ENCODE data around the gene MRTFA. TPM values are rescaled to one million over a fixed set of nuclear protein-coding genes. Genes with fewer than 3 reads are reported as not detected.
"Not testable (repeated sequence)": the region's sequence is repeated elsewhere in the genome, so short reads cannot be mapped to it uniquely, and the experiment has no call there.

The MRTFA gene
- total and polyA plus RNA-seq, 3 donors from 2014 or later = 59.5 to 162 (median 158) TPM

GRCh38 chr22:40556641-40557040 lies 79.9 kb downstream of the MRTFA start:
- 58 to 79% methylated on average over 1 of the region's 1 CpG for WGBS, 2 donors
- no peak for DNase-seq
- intact Hi-C loops (cut with DNase I; ENCODE audit: low total_unique reads) = no loop called here

DNA sequence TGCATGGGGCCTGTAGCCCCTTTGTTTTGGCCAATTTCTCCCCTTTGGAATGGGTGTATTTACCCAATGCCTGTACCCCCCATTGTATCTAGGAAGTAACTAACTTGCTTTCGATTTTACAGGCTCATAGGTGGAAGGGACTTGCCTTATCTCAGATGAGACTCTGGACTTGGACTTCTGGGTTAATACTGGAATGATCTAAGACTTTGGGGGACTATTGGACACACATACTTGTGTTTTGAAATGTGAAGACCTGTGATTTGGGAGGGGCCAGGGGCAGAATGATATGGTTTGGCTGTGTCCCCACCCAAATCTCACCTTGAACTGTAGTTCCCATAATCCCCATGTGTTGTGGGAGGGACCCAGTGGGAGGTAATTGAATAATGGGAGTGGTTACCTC lies 82.5 kb downstream of the MRTFA start:
- H3K36me3 ChIP-seq (ENCODE audit: low read depth, missing control alignments); H3K4me1 ChIP-seq; H3K9me3 ChIP-seq; DNase-seq; H3K4me3 ChIP-seq; H3K27me3 ChIP-seq; H3K27ac ChIP-seq; intact Hi-C loops (cut with DNase I; ENCODE audit: low total_unique reads): not testable (repeated sequence)
- 93 to 100% methylated on average over 1 of the region's 1 CpG for WGBS, 2 donors

More at GRCh38 chr22:40556641-40557040, 79.9 kb downstream of the MRTFA start:
- no peaks in the 10 kb centered on the region for H3K27me3 ChIP-seq
- H3K4me1 ChIP-seq = no peaks in the 10 kb centered on the region
- H3K4me3 ChIP-seq = no peak overlapping the region
- H3K9me3 ChIP-seq = no peaks in the 10 kb centered on the region
- no peak overlapping the region for H3K27ac ChIP-seq
- H3K36me3 ChIP-seq (ENCODE audit: low read depth, missing control alignments) = no peaks in the 10 kb centered on the region
- TF ChIP-seq POLR2A (IDR thresholded peaks at IDR 0.05) = no peak
- TF ChIP-seq, protein P1, sequence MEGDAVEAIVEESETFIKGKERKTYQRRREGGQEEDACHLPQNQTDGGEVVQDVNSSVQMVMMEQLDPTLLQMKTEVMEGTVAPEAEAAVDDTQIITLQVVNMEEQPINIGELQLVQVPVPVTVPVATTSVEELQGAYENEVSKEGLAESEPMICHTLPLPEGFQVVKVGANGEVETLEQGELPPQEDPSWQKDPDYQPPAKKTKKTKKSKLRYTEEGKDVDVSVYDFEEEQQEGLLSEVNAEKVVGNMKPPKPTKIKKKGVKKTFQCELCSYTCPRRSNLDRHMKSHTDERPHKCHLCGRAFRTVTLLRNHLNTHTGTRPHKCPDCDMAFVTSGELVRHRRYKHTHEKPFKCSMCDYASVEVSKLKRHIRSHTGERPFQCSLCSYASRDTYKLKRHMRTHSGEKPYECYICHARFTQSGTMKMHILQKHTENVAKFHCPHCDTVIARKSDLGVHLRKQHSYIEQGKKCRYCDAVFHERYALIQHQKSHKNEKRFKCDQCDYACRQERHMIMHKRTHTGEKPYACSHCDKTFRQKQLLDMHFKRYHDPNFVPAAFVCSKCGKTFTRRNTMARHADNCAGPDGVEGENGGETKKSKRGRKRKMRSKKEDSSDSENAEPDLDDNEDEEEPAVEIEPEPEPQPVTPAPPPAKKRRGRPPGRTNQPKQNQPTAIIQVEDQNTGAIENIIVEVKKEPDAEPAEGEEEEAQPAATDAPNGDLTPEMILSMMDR (IDR thresholded peaks at IDR 0.05) = no peak

DNA sequence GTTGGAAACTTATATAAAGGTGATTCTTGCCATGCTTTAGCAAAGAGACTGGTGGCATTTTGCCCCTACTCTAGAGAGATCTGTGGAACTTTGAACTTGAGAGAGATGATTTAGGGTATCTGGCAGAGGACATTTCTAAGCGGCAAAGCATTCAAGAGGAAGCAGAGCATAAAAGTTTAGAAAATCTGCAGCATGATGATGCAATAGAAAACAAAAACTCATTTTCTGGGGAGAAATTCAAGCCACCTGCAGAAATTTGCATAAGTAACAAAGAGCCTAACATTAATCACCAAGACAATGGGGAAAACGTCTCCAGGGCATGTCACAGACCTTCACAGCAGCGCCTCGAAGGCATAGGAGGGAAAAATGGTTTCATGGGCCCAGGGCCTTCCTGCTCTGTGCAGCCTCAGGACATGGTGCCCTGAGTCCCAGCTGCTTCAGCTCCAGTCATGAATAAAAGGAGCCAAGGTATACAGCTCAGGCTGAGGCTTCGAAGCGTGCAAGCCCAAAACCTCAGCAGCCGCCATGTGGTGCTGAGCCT lies 83.4 kb downstream of the MRTFA start:
- H3K27ac ChIP-seq = no peak overlapping the region
- H3K4me1 ChIP-seq = no peaks in the 10 kb centered on the region
- no peak for DNase-seq
- no peaks in the 10 kb centered on the region for H3K36me3 ChIP-seq (ENCODE audit: low read depth, missing control alignments)
- H3K9me3 ChIP-seq = no peaks in the 10 kb centered on the region
- intact Hi-C loops (cut with DNase I; ENCODE audit: low total_unique reads) = no loop called here
- no peak for TF ChIP-seq POLR2A (IDR thresholded peaks at IDR 0.05)
- TF ChIP-seq, protein P1 (IDR thresholded peaks at IDR 0.05) = no peak
- 91 to 92% methylated on average over 7 of the region's 7 CpGs for WGBS, 2 donors
- H3K27me3 ChIP-seq = no peaks in the 10 kb centered on the region
- H3K4me3 ChIP-seq = no peak overlapping the region

DNA sequence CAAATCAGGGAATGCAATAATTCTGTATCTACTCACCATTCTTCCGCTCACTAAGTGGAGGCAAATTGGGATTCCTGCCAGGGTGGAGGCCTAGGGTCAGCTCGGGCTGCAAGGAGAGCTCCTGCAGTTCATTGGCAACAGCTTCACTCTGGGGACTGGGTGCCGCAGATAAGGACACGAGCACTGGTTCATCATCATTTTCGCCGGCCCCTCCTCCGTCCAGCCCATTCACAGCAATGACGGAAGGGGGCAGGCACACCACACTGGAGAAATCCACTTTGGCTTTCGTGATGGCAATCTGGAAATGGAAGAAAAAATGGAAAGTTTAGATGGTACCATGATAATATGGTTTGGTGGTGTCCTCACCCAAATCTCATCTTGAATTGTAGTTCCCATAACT lies 84.4 kb downstream of the MRTFA start:
- peak; percentile 30 for DNase-seq
- Histone ChIP-seq H3K4me3 (no peak overlapping the region), H3K4me1 (no peaks in the 10 kb centered on the region), H3K27me3 (no peaks in the 10 kb centered on the region), H3K9me3 (no peaks in the 10 kb centered on the region), H3K36me3 (ENCODE audit: low read depth, missing control alignments) (no peaks in the 10 kb centered on the region), H3K27ac (no peak overlapping the region)
- no peak for TF ChIP-seq POLR2A (IDR thresholded peaks at IDR 0.05)
- TF ChIP-seq, protein P1 (IDR thresholded peaks at IDR 0.05) = no peak
- intact Hi-C loops (cut with DNase I; ENCODE audit: low total_unique reads) = no loop called here
- 69 to 78% methylated on average over 9 of the region's 9 CpGs for WGBS, 2 donors

DNA sequence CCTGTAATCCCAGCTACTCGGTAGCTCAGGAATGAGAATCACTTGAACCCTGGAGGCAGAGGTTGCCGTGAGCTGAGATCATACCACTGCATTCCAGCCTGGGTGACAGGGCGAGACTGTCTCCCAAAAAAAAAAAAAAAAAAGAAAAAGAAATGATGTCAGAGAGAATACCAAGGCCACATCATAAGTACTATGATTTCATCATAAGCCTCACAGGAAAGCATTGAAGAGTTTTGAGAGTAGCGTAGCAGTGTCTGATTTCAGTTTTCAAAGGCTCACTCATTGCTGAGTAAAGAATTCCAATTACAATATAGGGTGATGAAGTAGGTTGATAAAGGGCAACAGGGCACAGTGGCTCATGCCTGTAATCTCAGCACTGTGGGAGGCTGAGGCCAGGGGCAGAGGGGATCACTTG lies 88.8 kb downstream of the MRTFA start:
- Histone ChIP-seq H3K4me3 (no peak overlapping the region), H3K27me3 (no peaks in the 10 kb centered on the region), H3K27ac (no peak overlapping the region), H3K36me3 (ENCODE audit: low read depth, missing control alignments) (no peaks in the 10 kb centered on the region), H3K9me3 (no peaks in the 10 kb centered on the region), H3K4me1 (peaks cover 12% of the 10 kb centered on the region)
- intact Hi-C loops (cut with DNase I; ENCODE audit: low total_unique reads) = no loop called here
- no peak for DNase-seq
- TF ChIP-seq, protein P1 (IDR thresholded peaks at IDR 0.05) = no peak
- TF ChIP-seq POLR2A (IDR thresholded peaks at IDR 0.05) = no peak
- WGBS, 2 donors = 91 to 95% methylated on average over 4 of the region's 4 CpGs
